GM12801 (cell line): ENCODE data around the gene TM7SF3.

ENCODE experiments used
- CTCF ChIP-seq: IDR thresholded peaks from one replicate; pipeline ENCODE4 v1.5.1; 2011; ENCODE audit warnings: control low read depth; ENCODE audit not compliant: insufficient read length; ENCODE audit errors: extremely low read depth

Gene TM7SF3

GRCh38 chr12:26929590-26929989 lies 84.6 kb downstream of the TM7SF3 start:
- no peak for TF ChIP-seq CTCF

GRCh38 chr12:26928661-26929060 lies 85.5 kb downstream of the TM7SF3 start:
- TF ChIP-seq CTCF = no peak
